ENCODE data around the gene SLCO4A1.
A peak's percentile ranks its signal among the peaks of the same experiment; 100 is the strongest.

SLCO4A1 gene

GRCh38 chr20:62637521-62638054 is 4.7 kb upstream of the SLCO4A1 start:
- Histone ChIP-seq H3K27ac (ENCODE audit: low read depth, low read length) (no peak overlapping the region), H3K4me3 (ENCODE audit: low read depth in 1 of 5, low read length in 5 of 5) (no peak overlapping the region), H3K27me3 (ENCODE audit: control insufficient read depth in 5 of 5, insufficient read depth in 4 of 5, low read length in 5 of 5) (peaks cover 18 to 47% (median 41%) of the 10 kb centered on the region in 5 donors), H3K9ac (ENCODE audit: low read length in 5 of 5) (no peak overlapping the region), H3K36me3 (ENCODE audit: control insufficient read depth in 5 of 5, insufficient read depth in 5 of 5, low read length in 5 of 5) (no peaks in the 10 kb centered on the region), H3K9me3 (ENCODE audit: control insufficient read depth in 5 of 5, low read length in 5 of 5) (no peaks in the 10 kb centered on the region), H3K4me1 (ENCODE audit: control insufficient read depth in 5 of 5, insufficient read depth in 5 of 5, low read length in 5 of 5) (peaks cover 0 to 22% (median 10%) of the 10 kb centered on the region in 5 donors)

GRCh38 chr20:62638055-62638570 is 4.2 kb upstream of the SLCO4A1 start:
- H3K4me1 ChIP-seq (ENCODE audit: control insufficient read depth in 5 of 5, insufficient read depth in 5 of 5, low read length in 5 of 5) = peaks cover 0 to 22% (median 15%) of the 10 kb centered on the region in 5 donors
- H3K4me3 ChIP-seq (ENCODE audit: low read depth in 1 of 5, low read length in 5 of 5) = no peak overlapping the region
- H3K9me3 ChIP-seq (ENCODE audit: control insufficient read depth in 5 of 5, low read length in 5 of 5) = no peaks in the 10 kb centered on the region
- no peaks in the 10 kb centered on the region for H3K36me3 ChIP-seq (ENCODE audit: control insufficient read depth in 5 of 5, insufficient read depth in 5 of 5, low read length in 5 of 5)
- H3K27ac ChIP-seq (ENCODE audit: low read depth, low read length) = no peak overlapping the region
- H3K27me3 ChIP-seq (ENCODE audit: control insufficient read depth in 5 of 5, insufficient read depth in 4 of 5, low read length in 5 of 5) = peaks cover 19 to 52% (median 37%) of the 10 kb centered on the region in 5 donors
- H3K9ac ChIP-seq (ENCODE audit: low read length in 5 of 5) = no peak overlapping the region

- Histone ChIP-seq H3K4me3 (ENCODE audit: low read depth in 1 of 5, low read length in 5 of 5) (no peak overlapping the region), H3K9me3 (ENCODE audit: control insufficient read depth in 5 of 5, low read length in 5 of 5) (no peaks in the 10 kb centered on the region), H3K4me1 (ENCODE audit: control insufficient read depth in 5 of 5, insufficient read depth in 5 of 5, low read length in 5 of 5) (peaks cover 0 to 29% (median 21%) of the 10 kb centered on the region in 5 donors), H3K27ac (ENCODE audit: low read depth, low read length) (no peak overlapping the region), H3K27me3 (ENCODE audit: control insufficient read depth in 5 of 5, insufficient read depth in 4 of 5, low read length in 5 of 5) (peaks cover 22 to 57% (median 43%) of the 10 kb centered on the region in 5 donors), H3K36me3 (ENCODE audit: control insufficient read depth in 5 of 5, insufficient read depth in 5 of 5, low read length in 5 of 5) (no peaks in the 10 kb centered on the region), H3K9ac (ENCODE audit: low read length in 5 of 5) (no peak overlapping the region)
These were observed 3.5 kb upstream of the SLCO4A1 start for GRCh38 chr20:62638679-62639406.

- H3K9ac ChIP-seq (ENCODE audit: low read length in 5 of 5) = no peak overlapping the region
- no peaks in the 10 kb centered on the region for H3K9me3 ChIP-seq (ENCODE audit: control insufficient read depth in 5 of 5, low read length in 5 of 5)
- H3K4me3 ChIP-seq (ENCODE audit: low read depth in 1 of 5, low read length in 5 of 5) = no peak overlapping the region
- H3K27ac ChIP-seq (ENCODE audit: low read depth, low read length) = no peak overlapping the region
- peaks cover 2 to 38% (median 25%) of the 10 kb centered on the region in 5 donors for H3K4me1 ChIP-seq (ENCODE audit: control insufficient read depth in 5 of 5, insufficient read depth in 5 of 5, low read length in 5 of 5)
- H3K27me3 ChIP-seq (ENCODE audit: control insufficient read depth in 5 of 5, insufficient read depth in 4 of 5, low read length in 5 of 5) = peaks cover 25 to 56% (median 38%) of the 10 kb centered on the region in 5 donors
- H3K36me3 ChIP-seq (ENCODE audit: control insufficient read depth in 5 of 5, insufficient read depth in 5 of 5, low read length in 5 of 5) = no peaks in the 10 kb centered on the region
These were observed 2.5 kb upstream of the SLCO4A1 start for GRCh38 chr20:62639765-62640164.

GRCh38 chr20:62640870-62641269 is 1.4 kb upstream of the SLCO4A1 start:
- H3K4me3 ChIP-seq (ENCODE audit: low read depth in 1 of 5, low read length in 5 of 5) = no peak overlapping the region
- H3K27ac ChIP-seq (ENCODE audit: low read depth, low read length) = no peak overlapping the region
- no peaks in the 10 kb centered on the region for H3K36me3 ChIP-seq (ENCODE audit: control insufficient read depth in 5 of 5, insufficient read depth in 5 of 5, low read length in 5 of 5)
- H3K9ac ChIP-seq (ENCODE audit: low read length in 5 of 5) = no peak overlapping the region
- peaks cover 2 to 49% (median 25%) of the 10 kb centered on the region in 5 donors for H3K4me1 ChIP-seq (ENCODE audit: control insufficient read depth in 5 of 5, insufficient read depth in 5 of 5, low read length in 5 of 5)
- H3K27me3 ChIP-seq (ENCODE audit: control insufficient read depth in 5 of 5, insufficient read depth in 4 of 5, low read length in 5 of 5) = peaks cover 25 to 52% (median 39%) of the 10 kb centered on the region in 5 donors
- H3K9me3 ChIP-seq (ENCODE audit: control insufficient read depth in 5 of 5, low read length in 5 of 5) = no peaks in the 10 kb centered on the region

- Histone ChIP-seq H3K4me1 (ENCODE audit: control insufficient read depth in 5 of 5, insufficient read depth in 5 of 5, low read length in 5 of 5) (peaks cover 2 to 46% (median 25%) of the 10 kb centered on the region in 5 donors), H3K4me3 (ENCODE audit: low read depth in 1 of 5, low read length in 5 of 5) (peak overlapping the region in 4 of 5 donors; percentile 48 to 67 (median 54)), H3K27ac (ENCODE audit: low read depth, low read length) (no peak overlapping the region), H3K9ac (ENCODE audit: low read length in 5 of 5) (peak overlapping the region in 2 of 5 donors; percentile 13 to 68), H3K27me3 (ENCODE audit: control insufficient read depth in 5 of 5, insufficient read depth in 4 of 5, low read length in 5 of 5) (peaks cover 24 to 49% (median 33%) of the 10 kb centered on the region in 5 donors), H3K36me3 (ENCODE audit: control insufficient read depth in 5 of 5, insufficient read depth in 5 of 5, low read length in 5 of 5) (no peaks in the 10 kb centered on the region), H3K9me3 (ENCODE audit: control insufficient read depth in 5 of 5, low read length in 5 of 5) (no peaks in the 10 kb centered on the region)
These were observed 817 bp upstream of the SLCO4A1 start for GRCh38 chr20:62641321-62642050.

GRCh38 chr20:62642666-62643520 is 590 bp downstream of the SLCO4A1 start:
- Histone ChIP-seq H3K36me3 (ENCODE audit: control insufficient read depth in 5 of 5, insufficient read depth in 5 of 5, low read length in 5 of 5) (no peaks in the 10 kb centered on the region), H3K4me3 (ENCODE audit: low read depth in 1 of 5, low read length in 5 of 5) (peak overlapping the region in 4 of 5 donors; percentile 51 to 67 (median 58)), H3K9me3 (ENCODE audit: control insufficient read depth in 5 of 5, low read length in 5 of 5) (no peaks in the 10 kb centered on the region), H3K4me1 (ENCODE audit: control insufficient read depth in 5 of 5, insufficient read depth in 5 of 5, low read length in 5 of 5) (peaks cover 6 to 55% (median 32%) of the 10 kb centered on the region in 5 donors), H3K9ac (ENCODE audit: low read length in 5 of 5) (peak overlapping the region in 1 of 5 donors; percentile 21), H3K27ac (ENCODE audit: low read depth, low read length) (no peak overlapping the region), H3K27me3 (ENCODE audit: control insufficient read depth in 5 of 5, insufficient read depth in 4 of 5, low read length in 5 of 5) (peaks cover 20 to 44% (median 30%) of the 10 kb centered on the region in 5 donors)

GRCh38 chr20:62643521-62644043 is 1.3 kb downstream of the SLCO4A1 start:
- no peak overlapping the region for H3K27ac ChIP-seq (ENCODE audit: low read depth, low read length)
- H3K36me3 ChIP-seq (ENCODE audit: control insufficient read depth in 5 of 5, insufficient read depth in 5 of 5, low read length in 5 of 5) = no peaks in the 10 kb centered on the region
- peaks cover 11 to 62% (median 39%) of the 10 kb centered on the region in 5 donors for H3K4me1 ChIP-seq (ENCODE audit: control insufficient read depth in 5 of 5, insufficient read depth in 5 of 5, low read length in 5 of 5)
- peak overlapping the region in 4 of 5 donors; percentile 51 to 67 (median 58) for H3K4me3 ChIP-seq (ENCODE audit: low read depth in 1 of 5, low read length in 5 of 5)
- H3K9ac ChIP-seq (ENCODE audit: low read length in 5 of 5) = peak overlapping the region in 1 of 5 donors; percentile 21
- H3K27me3 ChIP-seq (ENCODE audit: control insufficient read depth in 5 of 5, insufficient read depth in 4 of 5, low read length in 5 of 5) = peaks cover 16 to 42% (median 27%) of the 10 kb centered on the region in 5 donors
- H3K9me3 ChIP-seq (ENCODE audit: control insufficient read depth in 5 of 5, low read length in 5 of 5) = no peaks in the 10 kb centered on the region

Measured in subcutaneous abdominal adipose tissue (tissue), 5 donors.